Choroid plexus epithelial cell (primary cell): ENCODE data around the gene CACNA1H.

Experiments
- DNase-seq: peaks from one replicate; pipeline ENCODE4 v3.0.0-alpha.2; 2010; ENCODE audit warnings: low read depth
- H3K4me3 ChIP-seq: 2 replicates; pipeline ENCODE4 v1.5.1; 2011; ENCODE audit warnings: low read depth, mild to moderate bottlenecking, control low read depth, low read length, moderate library complexity
- TF ChIP-seq, protein P1 (sequence below): conservative IDR thresholded peaks from 2 replicates; pipeline ENCODE4 v1.5.1; 2011; ENCODE audit warnings: low read depth, mild to moderate bottlenecking, control low read depth, inconsistent platforms, low read length, moderate library complexity

Gene CACNA1H

GRCh38 chr16:1206326-1206725 lies 53.4 kb downstream of the CACNA1H start:
- TF ChIP-seq, protein P1, sequence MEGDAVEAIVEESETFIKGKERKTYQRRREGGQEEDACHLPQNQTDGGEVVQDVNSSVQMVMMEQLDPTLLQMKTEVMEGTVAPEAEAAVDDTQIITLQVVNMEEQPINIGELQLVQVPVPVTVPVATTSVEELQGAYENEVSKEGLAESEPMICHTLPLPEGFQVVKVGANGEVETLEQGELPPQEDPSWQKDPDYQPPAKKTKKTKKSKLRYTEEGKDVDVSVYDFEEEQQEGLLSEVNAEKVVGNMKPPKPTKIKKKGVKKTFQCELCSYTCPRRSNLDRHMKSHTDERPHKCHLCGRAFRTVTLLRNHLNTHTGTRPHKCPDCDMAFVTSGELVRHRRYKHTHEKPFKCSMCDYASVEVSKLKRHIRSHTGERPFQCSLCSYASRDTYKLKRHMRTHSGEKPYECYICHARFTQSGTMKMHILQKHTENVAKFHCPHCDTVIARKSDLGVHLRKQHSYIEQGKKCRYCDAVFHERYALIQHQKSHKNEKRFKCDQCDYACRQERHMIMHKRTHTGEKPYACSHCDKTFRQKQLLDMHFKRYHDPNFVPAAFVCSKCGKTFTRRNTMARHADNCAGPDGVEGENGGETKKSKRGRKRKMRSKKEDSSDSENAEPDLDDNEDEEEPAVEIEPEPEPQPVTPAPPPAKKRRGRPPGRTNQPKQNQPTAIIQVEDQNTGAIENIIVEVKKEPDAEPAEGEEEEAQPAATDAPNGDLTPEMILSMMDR = no peak
- H3K4me3 ChIP-seq = no peak overlapping the region
- DNase-seq = no peak

DNA sequence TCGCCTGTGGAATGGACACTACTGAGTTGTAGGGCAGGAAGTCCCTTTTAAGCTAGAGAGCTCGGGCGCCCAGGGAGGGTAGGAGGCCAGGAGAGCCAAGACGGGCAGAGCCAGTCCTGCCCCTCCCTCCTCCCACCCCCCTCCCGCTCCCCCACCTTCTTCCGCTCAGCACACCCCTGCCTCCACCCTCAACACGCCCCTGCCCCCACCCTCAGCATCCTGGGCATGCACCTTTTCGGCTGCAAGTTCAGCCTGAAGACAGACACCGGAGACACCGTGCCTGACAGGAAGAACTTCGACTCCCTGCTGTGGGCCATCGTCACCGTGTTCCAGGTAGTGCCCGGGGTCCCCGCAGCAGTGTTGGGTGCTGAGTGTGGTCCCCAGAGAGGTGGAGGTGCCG lies 53.9 kb downstream of the CACNA1H start:
- DNase-seq = no peak
- TF ChIP-seq, protein P1 = no peak

DNA sequence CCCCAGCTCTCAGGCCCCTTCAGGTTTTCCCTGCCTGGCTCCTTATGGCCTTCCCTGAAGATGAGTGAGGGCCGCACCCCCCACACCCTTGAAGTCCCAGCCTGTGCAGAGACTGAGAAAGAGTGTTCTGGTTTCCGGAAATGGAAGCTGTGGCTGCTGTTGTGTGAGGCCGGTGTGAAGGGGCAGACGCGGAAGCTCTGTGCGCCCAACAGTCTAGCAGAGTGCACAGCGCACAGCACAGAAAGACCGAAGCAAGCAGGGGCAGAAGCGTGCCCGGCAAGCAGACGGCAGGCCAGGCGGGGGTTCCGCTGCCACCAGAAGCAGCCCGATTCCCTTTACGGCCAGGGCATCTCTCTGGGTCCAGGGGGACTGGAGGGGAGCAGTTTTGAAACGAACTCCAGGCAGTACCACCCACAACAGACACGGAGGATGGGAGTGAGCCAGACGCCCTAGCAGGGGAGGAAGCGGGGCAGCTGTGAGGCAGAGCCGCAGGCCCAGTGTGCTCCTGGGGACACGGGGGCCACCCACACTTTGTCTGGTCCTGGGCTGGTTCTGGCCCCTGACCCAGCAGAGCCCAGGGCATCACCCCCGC lies 55.4 kb downstream of the CACNA1H start:
- no peak for DNase-seq
- TF ChIP-seq, protein P1 = no peak
- H3K4me3 ChIP-seq = no peak overlapping the region

More for the DNA sequence above, 53.9 kb downstream of the CACNA1H start:
- H3K4me3 ChIP-seq = no peak overlapping the region

- no peak for DNase-seq
- TF ChIP-seq, protein P1 = no peak
- no peak overlapping the region for H3K4me3 ChIP-seq
Observed at GRCh38 chr16:1209081-1209480, 56.2 kb downstream of the CACNA1H start.

- no peak for DNase-seq
- no peak overlapping the region for H3K4me3 ChIP-seq
- TF ChIP-seq, protein P1 = no peak
Observed at GRCh38 chr16:1210461-1210860, 57.6 kb downstream of the CACNA1H start.

DNA sequence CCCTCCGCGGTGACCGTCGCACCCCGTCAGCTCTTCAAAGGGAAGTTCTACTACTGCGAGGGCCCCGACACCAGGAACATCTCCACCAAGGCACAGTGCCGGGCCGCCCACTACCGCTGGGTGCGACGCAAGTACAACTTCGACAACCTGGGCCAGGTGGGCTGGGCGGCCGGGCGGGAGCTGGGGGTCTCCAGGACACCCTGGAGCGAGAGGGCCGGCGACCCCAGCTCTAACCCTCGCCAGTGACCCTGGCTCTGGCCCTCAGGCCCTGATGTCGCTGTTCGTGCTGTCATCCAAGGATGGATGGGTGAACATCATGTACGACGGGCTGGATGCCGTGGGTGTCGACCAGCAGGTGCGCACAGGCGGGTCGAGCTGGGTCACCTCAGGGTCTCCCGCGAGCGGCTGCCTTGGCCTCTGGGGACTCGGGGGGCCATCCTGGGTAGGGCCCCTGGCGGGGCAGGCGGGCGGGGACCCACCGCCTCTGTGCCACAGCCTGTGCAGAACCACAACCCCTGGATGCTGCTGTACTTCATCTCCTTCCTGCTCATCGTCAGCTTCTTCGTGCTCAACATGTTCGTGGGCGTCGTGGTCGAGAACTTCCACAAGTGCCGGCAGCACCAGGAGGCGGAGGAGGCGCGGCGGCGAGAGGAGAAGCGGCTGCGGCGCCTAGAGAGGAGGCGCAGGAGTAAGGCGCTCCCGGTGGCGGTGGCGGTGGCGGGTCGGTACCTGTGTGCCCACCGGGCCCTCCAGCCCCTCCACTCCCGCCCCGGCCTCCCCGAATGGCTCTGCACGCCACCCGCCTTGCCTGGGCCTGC lies 58.8 kb downstream of the CACNA1H start:
- TF ChIP-seq, protein P1 = no peak
- DNase-seq = no peak
- no peak overlapping the region for H3K4me3 ChIP-seq
